GM21619 (cell line): Measurements from ENCODE around the gene PNPLA1.

Experiments
- ATAC-seq: cut with Tn5 transposase; IDR thresholded peaks from one replicate; pipeline ENCODE4 v1.9.1; 2021; ENCODE audit not compliant: unreplicated experiment

PNPLA1 gene

DNA sequence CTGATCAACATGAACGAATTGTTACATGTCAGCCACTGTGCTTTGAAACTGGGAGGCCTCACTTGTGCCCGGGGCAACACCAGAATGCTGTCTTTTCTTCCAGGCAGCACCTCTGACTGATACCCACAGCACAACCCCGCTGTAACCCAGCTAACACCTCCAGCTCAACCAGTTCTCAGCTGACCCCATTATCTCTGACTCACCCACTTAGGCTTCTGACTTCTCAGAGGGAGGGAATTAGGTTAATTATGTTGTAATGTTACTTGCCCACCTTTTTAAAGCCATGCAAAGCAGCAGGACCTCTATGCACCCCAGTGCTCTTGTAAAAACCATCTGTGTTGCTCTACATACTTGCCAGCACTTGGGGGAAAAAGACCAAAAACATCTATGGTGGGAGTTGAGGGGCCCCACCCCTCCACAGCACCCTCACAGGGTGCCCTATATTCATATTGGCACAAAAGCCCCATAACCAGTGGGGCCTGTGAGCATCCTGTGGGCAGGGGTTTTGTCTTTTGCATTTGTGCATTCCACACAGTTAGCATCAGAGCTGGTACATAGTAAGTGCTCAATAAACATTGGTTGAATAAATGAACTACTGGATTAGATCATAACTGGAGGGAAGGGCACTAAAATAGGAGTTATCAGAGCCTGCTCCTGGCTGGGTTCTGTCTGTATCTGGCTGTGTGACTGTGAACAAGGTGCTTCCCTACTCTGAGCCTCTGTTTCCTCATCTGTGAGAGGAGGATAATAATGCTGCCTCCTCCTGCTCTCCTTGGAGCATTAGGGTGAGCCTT is 44.6 kb downstream of the PNPLA1 start:
- no peak for ATAC-seq

DNA sequence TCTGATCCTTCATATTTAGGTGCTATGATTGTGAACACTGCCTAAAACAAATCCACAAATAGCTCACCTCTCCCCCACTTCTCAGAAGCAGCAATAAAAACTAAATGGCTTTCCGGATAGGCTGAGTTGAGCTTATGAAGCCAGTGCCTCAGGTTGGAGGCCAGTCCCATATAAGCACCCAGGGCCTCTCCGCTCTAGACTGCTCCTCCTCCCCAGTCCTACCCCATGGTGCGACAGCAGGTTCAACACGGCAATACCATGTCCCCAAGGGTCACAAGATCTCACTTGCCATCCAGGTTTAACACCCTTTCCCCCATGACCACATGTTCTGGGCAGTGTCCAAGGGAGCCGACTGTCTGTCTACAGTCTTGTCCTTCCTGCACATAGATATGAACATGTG is 46.1 kb downstream of the PNPLA1 start:
- ATAC-seq: no peak

DNA sequence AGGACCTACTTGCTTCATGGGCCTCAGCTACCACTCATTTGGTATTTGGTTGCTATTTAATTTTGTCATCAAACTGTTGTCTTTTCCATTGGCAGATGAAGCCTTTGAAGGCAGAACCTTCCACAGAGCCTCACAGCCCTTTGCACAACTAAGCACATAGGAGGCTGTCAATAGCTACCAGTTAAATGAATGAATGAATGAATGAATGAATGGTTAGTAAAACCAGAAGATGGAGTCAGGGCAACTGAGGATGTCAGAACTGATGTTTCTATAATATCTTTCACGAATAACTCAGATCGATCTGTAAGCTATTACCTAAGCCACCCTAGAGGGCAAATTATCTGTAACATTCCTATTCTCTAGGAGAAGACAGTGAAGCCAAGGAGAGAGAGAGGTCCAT is 47.8 kb downstream of the PNPLA1 start:
- no peak for ATAC-seq

DNA sequence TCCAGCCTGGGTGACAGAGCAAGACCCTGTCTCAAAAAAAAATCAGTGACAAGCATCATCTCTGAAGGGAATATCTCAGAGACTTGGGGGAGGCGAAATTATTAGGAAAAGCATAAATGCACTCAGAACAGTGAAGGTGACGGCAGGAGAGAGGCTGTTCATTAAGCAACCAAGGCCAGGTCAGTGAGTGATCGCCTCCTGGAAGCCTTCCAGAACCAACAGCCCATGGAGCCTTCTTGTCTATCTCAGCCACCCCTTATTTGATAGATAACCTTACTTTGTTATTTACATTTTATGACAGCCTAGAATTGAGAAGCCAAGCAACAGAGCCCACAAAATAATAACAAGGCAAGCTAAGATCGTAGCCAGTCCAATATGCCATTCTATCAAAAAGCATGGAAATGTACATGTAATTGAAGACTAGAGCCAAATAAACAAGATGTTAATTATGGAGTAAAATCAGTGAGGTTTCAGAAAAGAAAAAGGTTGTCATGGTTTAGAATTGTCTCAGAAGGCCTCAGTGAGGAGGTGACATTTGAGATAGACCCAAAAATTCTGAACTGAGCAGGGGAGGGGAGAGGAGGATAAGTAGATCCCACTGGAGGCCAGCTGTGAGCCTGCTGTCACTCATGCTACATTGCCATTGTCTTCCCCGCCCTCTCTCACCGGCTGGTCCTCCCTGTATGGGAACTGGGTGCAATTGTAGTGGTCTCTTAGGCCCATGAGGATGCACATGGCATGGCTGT is 49.0 kb downstream of the PNPLA1 start:
- ATAC-seq: no peak

DNA sequence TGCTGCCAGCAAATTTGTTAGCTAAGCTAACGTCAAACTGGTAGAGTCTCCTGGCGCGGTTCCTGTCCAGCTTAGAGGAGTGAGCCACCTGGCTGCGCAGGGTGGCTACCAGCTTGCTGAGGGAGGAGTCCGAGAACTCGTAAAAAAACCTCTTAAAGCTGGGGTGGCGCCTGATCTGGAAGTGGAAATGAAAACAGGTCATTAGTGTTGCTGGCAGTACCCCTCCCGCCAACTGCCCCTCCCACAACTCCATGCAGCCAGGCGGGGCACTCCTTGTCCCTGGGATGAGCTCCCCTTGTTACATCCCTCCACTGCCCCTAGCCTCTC is 49.5 kb downstream of the PNPLA1 start:
- no peak for ATAC-seq

DNA sequence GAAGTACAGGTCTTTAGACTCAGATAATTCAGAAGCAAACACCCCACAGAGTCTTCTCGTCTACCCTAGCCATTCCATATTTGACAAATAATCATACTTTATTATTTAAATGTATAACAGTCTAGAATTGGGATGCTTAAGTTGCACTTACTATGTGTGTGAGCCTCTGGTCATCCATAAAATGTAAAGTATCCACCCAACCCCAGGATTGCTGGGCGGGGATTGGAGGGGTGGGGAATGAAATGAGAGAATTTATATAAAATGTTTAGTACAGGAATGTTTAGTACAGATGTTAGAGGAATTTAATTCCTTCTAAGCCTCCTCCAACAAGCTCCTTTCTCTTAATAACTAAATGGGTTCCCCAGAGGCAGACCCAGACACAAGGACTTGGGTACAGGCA is 50.0 kb downstream of the PNPLA1 start:
- ATAC-seq: no peak

DNA sequence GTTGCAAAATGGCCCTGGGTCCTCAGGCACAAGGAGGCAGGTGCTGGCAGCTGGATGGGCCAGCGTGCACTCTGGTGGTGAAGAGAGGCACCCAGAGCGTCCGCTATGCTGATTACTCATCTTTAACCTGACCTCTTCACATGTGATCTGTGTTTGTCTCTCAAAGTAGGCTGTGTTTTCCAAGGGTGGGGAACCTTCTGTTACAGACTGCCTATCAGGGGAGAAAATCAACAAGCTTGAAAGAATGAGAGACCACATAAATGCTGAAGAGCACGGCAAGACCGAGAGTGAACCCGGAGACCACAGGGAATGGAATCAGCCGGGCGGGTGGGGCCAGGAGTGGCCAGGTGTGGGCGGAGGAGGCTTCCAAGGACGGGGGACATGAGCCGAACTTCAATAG is 50.6 kb downstream of the PNPLA1 start:
- ATAC-seq: no peak

DNA sequence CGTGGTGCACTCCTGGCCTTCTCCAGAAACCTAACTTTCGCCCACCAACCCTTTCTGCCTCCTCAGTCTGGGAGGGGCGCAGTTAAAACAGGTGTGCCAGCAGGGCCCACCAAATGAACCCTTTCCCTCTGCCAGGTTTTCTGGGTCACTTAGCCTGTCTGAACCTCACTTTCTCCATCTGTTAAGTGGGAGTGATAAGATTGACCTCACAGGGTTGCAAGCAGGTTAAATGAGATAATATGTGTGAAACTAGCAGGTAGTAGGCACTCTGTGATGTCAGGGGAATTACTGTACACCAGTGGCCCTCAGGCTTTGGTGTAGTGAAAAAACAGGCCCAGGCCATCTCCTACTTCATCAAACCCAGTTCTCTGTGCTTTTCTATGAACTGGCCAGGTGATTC is 52.7 kb downstream of the PNPLA1 start:
- no peak for ATAC-seq

DNA sequence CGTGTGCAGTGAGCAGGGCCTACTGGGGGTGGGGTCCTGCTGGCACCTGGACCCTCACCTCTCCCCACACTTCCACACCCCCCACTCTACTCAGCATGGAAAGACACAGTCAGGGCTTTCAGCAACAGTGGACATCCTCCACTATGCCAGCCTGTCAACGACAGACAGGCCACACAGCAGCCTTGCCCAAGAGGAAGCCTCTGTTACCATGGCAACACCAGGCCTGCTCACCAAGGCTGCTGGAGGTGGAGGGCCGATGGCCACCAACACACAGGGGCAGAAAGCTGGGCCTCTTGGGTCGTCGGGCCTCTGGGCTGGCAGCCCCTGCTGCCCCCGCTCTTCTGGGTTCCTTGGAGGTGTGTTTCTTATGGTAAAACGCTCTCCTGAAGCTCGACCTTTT is 53.2 kb downstream of the PNPLA1 start:
- ATAC-seq: no peak

DNA sequence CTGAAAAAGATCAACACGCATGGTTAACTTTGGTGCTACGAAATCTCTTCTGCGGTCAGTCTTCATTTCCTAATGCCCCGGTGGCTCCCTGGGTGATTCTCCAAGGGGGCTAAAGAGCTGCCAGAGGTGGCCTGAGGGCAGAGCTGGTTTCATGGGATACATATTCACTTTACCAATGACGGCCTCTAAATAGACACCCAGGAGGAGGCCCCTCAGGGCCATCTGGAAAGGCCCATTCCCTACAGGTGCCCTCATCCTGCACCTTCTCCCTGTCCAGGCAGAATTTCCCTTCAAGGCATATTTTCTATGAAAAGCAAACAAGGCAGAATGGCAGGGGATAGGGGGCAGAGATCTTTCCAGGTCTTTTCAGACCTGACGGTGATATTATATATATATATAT is 54.3 kb downstream of the PNPLA1 start:
- no peak for ATAC-seq

DNA sequence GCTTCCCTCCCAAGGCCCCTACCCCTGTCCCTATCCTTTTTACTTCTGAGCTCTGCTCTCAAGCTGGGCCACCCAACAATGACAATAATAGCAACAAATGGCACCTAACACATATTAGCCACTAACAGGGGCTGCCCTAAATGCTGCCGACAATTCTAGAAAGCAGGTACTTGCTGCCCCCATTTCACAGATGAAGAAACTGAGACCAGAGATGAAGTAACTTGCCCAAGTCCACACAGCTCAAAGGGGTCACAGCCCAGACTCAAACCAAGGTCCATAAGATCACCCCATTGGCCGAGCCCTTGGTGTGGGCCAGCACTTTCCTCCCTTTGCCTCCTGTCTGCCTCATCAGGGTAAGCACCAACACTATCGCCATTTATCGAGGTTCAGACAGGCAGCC is 54.9 kb downstream of the PNPLA1 start:
- no peak for ATAC-seq

DNA sequence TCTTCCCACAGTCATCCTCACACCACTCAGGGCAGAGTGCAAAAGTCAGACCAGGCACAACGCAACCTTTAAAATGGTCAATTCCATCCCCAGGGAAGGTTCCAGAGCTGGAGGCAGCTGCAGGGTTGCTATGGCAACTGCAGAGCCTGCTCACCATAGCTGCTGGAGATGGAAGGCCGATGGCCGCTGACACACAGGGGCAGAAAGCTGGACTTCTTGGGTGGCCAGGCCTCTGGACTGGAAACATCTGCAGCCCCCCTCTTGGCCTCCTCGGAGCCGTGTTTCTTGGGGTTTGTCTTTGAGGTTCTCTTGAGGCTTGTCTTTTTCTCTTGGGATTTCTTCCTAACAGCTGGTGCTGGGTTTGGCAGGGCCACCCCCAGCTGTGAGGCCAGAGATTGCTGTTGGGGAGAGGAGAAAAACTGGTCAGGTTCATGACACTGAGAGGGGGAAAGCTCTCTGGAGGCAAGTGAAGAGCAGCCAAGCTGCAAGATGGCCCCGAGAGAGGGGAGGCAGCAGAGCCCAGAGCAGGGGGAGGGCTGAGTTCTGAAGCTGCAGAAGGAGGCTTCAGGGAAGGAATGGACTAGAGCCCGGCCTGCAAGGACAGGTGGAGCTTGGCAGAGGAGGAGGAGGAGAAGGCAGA is 56.6 kb downstream of the PNPLA1 start:
- no peak for ATAC-seq

DNA sequence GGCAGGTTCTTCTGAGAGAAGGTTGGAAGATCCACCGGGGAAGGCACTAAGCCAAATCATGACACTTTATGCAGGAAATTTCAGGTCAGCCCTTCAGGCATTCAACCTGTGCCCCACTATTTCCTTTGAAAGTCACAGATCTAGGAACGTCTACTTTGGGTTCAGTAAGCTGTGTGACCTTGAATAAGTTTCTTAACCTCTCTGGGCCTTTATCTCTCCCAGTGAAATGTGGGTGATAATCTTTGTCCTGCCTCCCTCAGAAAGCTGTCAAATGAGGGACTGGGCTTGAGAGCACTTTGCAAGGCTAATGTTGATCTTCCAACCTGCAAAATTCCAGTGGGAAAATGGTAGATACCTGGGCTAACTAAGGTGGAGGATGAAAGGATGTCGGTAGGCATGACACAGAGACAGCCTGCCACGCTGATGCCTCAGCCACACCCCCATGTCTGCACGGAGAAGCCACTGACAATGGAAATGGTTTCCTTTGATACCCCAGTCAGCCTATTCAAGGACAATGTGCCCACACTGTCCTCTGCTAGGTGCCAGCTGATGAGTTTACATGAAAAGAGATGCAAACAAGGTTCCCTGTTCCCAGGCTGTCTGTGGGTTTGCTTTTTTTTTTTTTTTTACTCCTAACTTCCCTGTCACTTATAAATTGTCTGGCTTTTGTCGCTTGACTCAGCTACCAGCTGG is 57.5 kb downstream of the PNPLA1 start:
- no peak for ATAC-seq

DNA sequence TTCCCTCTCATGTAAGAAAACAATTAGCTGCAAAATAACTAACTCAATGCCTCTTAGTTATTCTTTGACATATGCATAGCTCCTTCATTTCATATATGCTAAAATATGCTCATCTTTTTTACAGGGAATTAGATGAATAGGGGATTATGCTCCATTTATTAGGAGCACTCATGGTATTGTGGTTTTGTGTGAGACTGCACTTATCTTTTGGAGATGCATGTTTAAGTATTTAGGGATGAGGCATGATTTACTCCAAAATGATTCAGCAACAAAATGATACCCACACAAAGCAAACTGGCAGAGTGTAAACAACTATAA is 58.0 kb downstream of the PNPLA1 start:
- ATAC-seq: no peak

DNA sequence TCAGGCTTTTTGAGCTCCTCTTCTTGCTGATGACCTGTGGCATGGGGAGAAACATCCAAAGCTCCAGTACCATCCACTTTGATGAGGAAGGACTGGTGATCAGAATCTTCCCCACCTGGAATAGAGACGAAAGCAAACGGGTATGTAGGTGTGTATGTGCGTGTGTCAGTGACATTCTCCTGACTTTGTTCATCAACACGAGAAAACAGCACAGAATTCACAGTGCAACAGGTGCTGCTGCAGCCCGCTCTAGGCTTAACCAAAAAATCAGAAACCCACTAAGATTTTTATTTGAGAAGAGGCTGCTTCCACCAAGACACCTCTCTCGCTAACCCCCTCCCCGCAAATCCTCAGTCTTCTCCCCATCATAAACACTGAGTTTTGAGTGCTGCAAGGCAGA is 58.7 kb downstream of the PNPLA1 start:
- no peak for ATAC-seq

DNA sequence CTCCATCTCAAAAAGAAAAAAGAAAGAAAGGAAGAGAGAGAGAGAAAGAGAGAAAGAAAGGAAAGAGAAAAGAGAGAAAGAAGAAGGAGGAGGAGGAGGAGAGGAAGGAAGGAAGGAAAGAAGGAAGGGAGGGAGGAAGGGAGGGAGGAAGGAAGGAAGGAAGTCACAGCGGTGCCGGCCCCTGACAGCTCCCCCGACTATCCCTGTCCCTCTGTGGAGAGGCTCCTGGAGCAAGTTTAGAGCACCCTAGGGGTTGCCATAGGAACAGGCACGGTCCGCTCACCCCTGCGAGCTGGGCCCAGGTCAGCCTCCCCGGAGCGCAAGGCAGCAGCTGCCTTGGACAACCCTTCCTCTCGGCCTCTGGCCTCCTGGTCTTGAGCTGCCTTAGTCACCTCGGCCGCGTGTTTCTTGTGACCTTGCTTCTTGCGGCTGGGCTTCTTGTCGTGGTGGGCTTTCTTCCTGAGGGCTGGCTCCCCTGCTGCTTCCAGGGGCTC is 60.0 kb downstream of the PNPLA1 start:
- no peak for ATAC-seq

DNA sequence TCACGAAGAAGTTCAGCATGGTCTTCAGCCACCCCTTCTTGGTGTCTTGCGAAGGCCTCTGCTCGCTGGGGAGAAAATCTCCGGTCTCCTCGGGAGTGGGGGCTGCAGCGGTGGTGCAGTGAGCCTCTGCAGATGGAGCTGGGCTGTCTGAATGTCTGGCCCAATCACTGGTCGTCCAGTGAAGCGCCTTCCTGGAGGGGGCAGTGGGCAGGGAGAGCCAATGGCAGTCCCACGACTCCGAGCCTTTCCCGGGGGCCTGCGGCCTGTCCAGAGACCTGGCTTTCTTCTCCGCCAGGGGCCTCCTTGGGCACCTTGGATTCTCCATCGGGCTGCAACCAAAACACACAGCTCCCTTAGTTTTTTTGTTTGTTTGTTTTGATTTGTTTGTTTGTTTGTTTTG is 60.5 kb downstream of the PNPLA1 start:
- ATAC-seq: no peak

DNA sequence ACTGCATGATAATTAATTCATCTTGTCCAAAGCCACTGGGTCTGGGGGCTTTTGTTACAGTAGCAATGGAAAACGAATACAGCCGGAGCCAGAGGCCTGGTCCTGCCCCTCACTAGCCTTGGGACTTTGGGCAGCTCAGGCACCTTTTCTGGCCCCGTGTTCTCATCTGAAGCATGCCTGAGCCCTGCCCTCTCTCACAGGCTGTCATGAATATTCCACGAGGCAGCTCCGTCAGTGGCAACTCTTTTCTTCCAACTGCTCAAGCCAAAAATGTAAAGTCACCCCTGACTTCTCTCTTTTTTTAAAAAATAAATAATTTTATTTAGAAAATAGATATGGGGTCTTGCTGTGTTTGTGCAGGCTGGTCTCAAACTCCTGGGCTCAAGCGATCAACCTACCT is 61.5 kb downstream of the PNPLA1 start:
- no peak for ATAC-seq

DNA sequence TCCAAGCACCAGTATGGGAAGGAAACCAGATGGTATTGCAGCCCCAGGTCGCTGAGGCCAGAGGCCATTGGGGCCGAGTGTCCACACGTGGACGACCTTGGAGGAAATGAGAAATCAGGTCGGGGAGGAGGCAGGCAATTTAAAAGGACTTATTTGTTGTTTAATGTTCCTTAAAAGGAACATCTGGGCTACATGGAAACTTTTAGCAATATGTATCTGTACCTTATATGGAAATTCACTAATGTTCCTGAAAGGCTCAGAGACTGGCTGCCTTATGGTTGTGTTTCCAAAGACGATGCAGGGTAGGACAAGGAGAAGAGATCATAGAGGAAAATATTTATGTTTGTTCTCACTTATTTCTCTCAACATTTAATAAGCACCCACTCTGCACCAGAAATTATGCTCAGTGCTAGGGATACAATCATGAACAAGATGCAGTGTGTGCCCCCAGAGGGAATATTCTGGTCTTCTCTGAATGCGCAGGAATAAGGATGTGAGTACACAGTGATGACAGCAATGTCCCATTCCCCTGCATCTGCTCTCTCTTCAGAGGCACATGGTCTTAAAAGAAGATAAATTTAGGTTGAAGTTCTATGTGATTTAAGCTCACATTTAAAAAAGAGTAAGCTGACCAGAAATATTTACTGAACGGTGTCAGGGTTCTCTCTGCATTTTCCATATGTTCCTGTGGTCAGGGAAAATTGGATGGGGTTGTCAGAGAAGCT is 63.5 kb downstream of the PNPLA1 start:
- ATAC-seq: no peak

DNA sequence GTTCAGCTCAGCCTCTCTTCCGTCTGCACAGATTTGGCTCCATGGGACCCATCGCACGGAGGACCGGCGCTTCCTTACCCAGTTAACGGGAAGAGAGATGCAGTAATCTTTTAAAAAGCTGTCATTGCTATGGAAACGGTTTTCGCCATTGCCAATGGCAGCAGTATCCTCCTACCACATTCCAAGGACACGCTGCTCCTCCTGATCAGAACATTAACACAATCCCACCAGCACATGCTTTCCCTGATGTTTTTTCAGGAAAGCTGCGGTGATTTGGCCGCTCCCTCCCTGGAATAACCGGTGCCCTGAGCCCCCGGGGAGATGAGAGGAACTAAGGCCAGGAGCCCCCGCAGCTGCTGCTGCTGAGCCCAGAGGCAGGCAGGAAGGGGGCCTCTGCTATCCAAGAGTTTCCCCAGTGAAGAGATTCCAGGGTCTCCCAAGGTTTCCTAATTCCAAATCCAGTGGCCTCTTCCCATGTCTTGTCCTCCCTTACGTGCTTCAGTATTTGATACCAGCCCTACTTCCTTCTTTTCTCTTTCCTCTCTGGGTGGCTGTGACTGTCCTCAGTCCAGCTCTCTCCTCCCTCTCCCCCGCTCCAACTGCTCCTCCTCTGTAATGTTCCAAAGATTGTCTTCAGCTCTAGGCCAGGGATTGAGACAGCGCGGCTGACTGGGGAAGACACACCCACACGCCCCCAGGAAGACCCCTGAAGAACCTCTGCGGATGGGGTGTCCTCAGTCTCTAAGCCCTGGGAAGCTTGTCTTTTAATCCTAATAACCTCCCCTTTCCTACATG is 64.3 kb downstream of the PNPLA1 start:
- no peak for ATAC-seq
